KMS-11 (cell line): Measurements from ENCODE around the gene AP1B1.

Experiments
- H2AFZ ChIP-seq: fragments of 200-600 bp; sonication (generic); 2 replicates; pipeline ENCODE4 v1.6.1; 2016; ENCODE audit warnings: antibody characterized with exemption, mixed run types, low read depth
- H3K27ac ChIP-seq: fragments of 200-600 bp; sonication (generic); 2 replicates; pipeline ENCODE4 v1.6.1; 2016; ENCODE audit warnings: mild to moderate bottlenecking, mixed run types
- H3K27me3 ChIP-seq: fragments of 200-600 bp; sonication (generic); 2 replicates; pipeline ENCODE4 v1.6.1; 2017; ENCODE audit warnings: mild to moderate bottlenecking, low read depth, mixed run types, moderate library complexity; ENCODE audit not compliant: insufficient read depth
- H3K36me3 ChIP-seq: fragments of 200-600 bp; sonication (generic); 2 replicates; pipeline ENCODE4 v1.6.1; 2017; ENCODE audit warnings: mild to moderate bottlenecking, mixed run types; ENCODE audit not compliant: insufficient read depth
- H3K4me1 ChIP-seq: fragments of 200-600 bp; sonication (generic); 2 replicates; pipeline ENCODE4 v1.6.1; 2016; ENCODE audit warnings: mild to moderate bottlenecking, low read depth, mixed run types; ENCODE audit not compliant: poor library complexity, severe bottlenecking
- H3K4me2 ChIP-seq: fragments of 200-600 bp; sonication (generic); 2 replicates; pipeline ENCODE4 v1.7.0; 2016; ENCODE audit warnings: mild to moderate bottlenecking, mixed run types
- H3K4me3 ChIP-seq: fragments of 200-600 bp; sonication (generic); IDR thresholded peaks from 2 replicates; pipeline ENCODE4 v1.6.1; 2017; ENCODE audit warnings: low read depth, low read length, mixed read lengths; ENCODE audit not compliant: insufficient read depth
- H3K79me2 ChIP-seq: fragments of 200-600 bp; sonication (generic); 2 replicates; pipeline ENCODE4 v1.6.1; 2016; ENCODE audit warnings: low read depth, mixed run types; ENCODE audit not compliant: insufficient read depth
- H3K9ac ChIP-seq: fragments of 200-600 bp; sonication (generic); 2 replicates; pipeline ENCODE4 v1.6.1; 2016; ENCODE audit warnings: mild to moderate bottlenecking, mixed run types
- H4K20me1 ChIP-seq: fragments of 200-600 bp; sonication (generic); 2 replicates; pipeline ENCODE4 v1.6.1; 2016; ENCODE audit warnings: mild to moderate bottlenecking, mixed run types; ENCODE audit not compliant: insufficient read depth
- CTCF ChIP-seq: fragments of 200-600 bp; sonication (generic); conservative IDR thresholded peaks from 2 replicates; pipeline ENCODE4 v1.6.1; 2017; ENCODE audit warnings: low read depth, mild to moderate bottlenecking, antibody characterized with exemption, low read length, moderate library complexity, mixed read lengths

The AP1B1 gene

GRCh38 chr22:29330291-29330690, 58.1 kb downstream of the AP1B1 start:
- Histone ChIP-seq H3K79me2 (no peaks in the 10 kb centered on the region), H3K9ac (no peak overlapping the region), H3K4me3 (no peak overlapping the region), H4K20me1 (no peaks in the 10 kb centered on the region), H2AFZ (no peak overlapping the region), H3K4me1 (no peaks in the 10 kb centered on the region), H3K27ac (no peak overlapping the region), H3K4me2 (no peak overlapping the region), H3K27me3 (no peaks in the 10 kb centered on the region), H3K36me3 (no peaks in the 10 kb centered on the region)
- TF ChIP-seq CTCF = no peak

DNA sequence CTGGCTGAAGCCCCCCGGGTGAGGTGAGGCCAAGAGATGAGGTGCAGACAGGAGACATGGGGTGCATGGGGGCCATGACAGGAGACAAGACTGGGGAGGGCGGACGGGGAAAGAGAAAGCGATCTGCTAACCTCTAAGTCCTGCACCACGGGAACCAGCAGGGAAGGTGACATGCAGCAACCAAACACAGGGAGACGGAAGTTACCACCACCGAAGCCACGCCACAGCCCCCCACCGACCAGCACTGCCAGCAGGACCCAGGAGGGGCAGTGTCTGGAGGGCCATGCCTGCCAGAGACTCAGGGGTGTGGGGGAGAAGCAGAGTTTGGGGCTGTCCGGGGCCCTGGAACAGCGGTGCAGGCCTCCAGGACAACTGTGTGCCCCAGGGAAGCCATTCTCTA, 58.8 kb downstream of the AP1B1 start:
- Histone ChIP-seq H3K4me1 (no peaks in the 10 kb centered on the region), H2AFZ (no peak overlapping the region), H3K27me3 (no peaks in the 10 kb centered on the region), H3K36me3 (no peaks in the 10 kb centered on the region), H3K4me2 (no peak overlapping the region), H3K79me2 (no peaks in the 10 kb centered on the region), H3K9ac (no peak overlapping the region), H4K20me1 (no peaks in the 10 kb centered on the region), H3K27ac (no peak overlapping the region), H3K4me3 (no peak overlapping the region)
- TF ChIP-seq CTCF = no peak

GRCh38 chr22:29328566-29329500, 59.5 kb downstream of the AP1B1 start:
- H3K9ac ChIP-seq = no peak overlapping the region
- no peak overlapping the region for H3K4me3 ChIP-seq
- H4K20me1 ChIP-seq = no peaks in the 10 kb centered on the region

DNA sequence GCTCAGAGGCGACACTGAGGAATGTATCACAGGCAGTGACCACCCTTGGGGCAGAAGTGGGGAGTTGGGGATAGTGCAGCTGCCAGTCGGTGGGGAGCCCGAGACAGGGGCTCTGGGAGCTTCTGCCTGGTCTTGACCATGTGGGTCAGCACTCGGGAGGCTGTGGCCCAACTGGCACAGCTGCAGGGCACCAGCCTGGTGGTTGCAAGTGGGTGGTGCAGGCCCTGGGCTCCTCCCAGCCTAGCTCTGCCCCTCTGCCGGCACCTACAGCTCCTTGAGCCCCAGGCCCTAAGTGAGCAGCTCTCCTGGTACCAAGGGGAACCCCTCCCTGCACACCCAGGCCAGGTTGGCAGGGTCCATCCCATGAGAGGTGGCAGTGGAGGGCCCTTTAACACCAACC, 60.3 kb downstream of the AP1B1 start:
- no peak for TF ChIP-seq CTCF
- H3K27ac ChIP-seq = no peak overlapping the region
- no peak overlapping the region for H2AFZ ChIP-seq
- no peak overlapping the region for H3K4me3 ChIP-seq
- H3K4me2 ChIP-seq = no peak overlapping the region
- H3K36me3 ChIP-seq = no peaks in the 10 kb centered on the region
- H3K27me3 ChIP-seq = no peaks in the 10 kb centered on the region
- H3K9ac ChIP-seq = no peak overlapping the region
- H3K4me1 ChIP-seq = no peaks in the 10 kb centered on the region
- H3K79me2 ChIP-seq = no peaks in the 10 kb centered on the region
- no peaks in the 10 kb centered on the region for H4K20me1 ChIP-seq

More at GRCh38 chr22:29328566-29329500, 59.5 kb downstream of the AP1B1 start:
- Histone ChIP-seq H3K4me2 (no peak overlapping the region), H2AFZ (no peak overlapping the region), H3K36me3 (no peaks in the 10 kb centered on the region), H3K4me1 (no peaks in the 10 kb centered on the region), H3K27ac (no peak overlapping the region), H3K79me2 (no peaks in the 10 kb centered on the region), H3K27me3 (no peaks in the 10 kb centered on the region)
- no peak for TF ChIP-seq CTCF
